ENCODE measurements around the gene SSC5D.

DNA sequence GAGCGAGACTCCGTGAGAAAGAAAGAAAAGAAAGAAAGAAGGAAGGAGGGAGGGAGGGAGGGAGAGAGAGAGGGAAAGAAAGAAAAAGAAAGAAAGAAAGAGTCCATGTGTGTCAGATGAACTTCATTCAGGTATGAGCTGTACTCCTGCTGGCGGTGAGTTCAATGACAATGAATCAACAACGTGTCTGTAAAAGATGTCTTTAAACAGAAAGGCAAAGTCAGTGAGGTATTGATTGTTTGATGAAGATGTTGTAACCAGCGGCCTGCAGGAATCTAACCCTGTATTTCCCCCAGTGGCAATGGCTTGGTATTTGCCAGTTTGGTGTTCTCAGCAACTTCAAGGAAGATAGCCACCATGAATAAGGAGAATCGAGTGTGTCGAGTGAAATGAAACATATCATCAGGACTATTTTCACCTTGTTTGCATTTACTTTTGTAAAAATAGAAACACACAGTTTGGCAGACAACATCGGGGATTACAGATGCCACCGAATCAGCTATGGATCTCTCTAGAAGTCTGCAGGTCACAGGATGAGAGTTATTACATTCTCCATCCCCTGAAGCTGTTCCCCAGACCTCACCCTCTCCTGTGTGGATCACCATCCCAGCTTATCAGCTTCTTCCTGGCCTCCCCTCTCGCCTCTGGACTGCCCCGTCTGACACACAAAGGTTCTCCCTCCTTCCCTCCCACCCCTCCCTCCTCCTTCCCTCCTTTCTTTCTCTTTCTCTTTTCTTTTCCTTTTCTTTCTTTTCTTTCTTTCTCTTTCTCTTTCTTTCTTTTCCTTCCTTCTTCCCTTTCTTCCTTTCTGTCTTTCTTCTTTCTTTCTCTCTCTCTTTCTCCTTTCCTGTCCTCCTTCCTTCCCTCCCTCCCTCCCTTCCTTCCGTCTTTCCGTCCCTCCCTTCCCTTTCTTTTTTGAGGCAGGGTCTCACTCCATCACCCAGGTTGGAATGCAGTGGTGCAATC lies 65.3 kb downstream of the SSC5D start:
- no peak for TF ChIP-seq POLR2A (IDR thresholded peaks at IDR 0.05)
- TF ChIP-seq, protein P1, sequence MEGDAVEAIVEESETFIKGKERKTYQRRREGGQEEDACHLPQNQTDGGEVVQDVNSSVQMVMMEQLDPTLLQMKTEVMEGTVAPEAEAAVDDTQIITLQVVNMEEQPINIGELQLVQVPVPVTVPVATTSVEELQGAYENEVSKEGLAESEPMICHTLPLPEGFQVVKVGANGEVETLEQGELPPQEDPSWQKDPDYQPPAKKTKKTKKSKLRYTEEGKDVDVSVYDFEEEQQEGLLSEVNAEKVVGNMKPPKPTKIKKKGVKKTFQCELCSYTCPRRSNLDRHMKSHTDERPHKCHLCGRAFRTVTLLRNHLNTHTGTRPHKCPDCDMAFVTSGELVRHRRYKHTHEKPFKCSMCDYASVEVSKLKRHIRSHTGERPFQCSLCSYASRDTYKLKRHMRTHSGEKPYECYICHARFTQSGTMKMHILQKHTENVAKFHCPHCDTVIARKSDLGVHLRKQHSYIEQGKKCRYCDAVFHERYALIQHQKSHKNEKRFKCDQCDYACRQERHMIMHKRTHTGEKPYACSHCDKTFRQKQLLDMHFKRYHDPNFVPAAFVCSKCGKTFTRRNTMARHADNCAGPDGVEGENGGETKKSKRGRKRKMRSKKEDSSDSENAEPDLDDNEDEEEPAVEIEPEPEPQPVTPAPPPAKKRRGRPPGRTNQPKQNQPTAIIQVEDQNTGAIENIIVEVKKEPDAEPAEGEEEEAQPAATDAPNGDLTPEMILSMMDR (IDR thresholded peaks at IDR 0.05), result no peak

Measured in thyroid gland (tissue), 4 donors.